Kidney epithelial cell (primary cell): Measurements from ENCODE around the gene KCNT2. TPM values are rescaled to one million over a fixed set of nuclear protein-coding genes. Genes with fewer than 3 reads are reported as not detected.

Experiments used
- DNase-seq: peaks from one replicate; pipeline ENCODE4 v3.0.0-alpha.2; 2010; ENCODE audit warnings: low read depth
- H3K27me3 ChIP-seq: 2 replicates; pipeline ENCODE4 v1.6.0; 2011; ENCODE audit warnings: low read length; ENCODE audit not compliant: control insufficient read depth, insufficient read depth
- H3K36me3 ChIP-seq: 2 replicates; pipeline ENCODE4 v1.5.1; 2011; ENCODE audit warnings: low read length; ENCODE audit not compliant: control insufficient read depth, insufficient read depth
- H3K4me3 ChIP-seq: 2 replicates; pipeline ENCODE4 v1.5.1; 2011; ENCODE audit warnings: low read depth, mild to moderate bottlenecking, control low read depth, low read length
- CTCF ChIP-seq: IDR thresholded peaks from 2 replicates; pipeline ENCODE4 v1.5.1; 2011; ENCODE audit warnings: mild to moderate bottlenecking, moderate library complexity, low read length, control low read depth, inconsistent platforms; ENCODE audit not compliant: insufficient read depth, poor library complexity, severe bottlenecking
- total RNA-seq: library from RNA; depleted of rRNA; stranded (reverse); fragments of >200 nt; gene quantifications from 2 replicates; pipeline ENCODE4 v1.2.3, GENCODE V29; 2015

KCNT2 gene
- total RNA-seq, 1 donor from 2014 or later, result 1.8 TPM

DNA sequence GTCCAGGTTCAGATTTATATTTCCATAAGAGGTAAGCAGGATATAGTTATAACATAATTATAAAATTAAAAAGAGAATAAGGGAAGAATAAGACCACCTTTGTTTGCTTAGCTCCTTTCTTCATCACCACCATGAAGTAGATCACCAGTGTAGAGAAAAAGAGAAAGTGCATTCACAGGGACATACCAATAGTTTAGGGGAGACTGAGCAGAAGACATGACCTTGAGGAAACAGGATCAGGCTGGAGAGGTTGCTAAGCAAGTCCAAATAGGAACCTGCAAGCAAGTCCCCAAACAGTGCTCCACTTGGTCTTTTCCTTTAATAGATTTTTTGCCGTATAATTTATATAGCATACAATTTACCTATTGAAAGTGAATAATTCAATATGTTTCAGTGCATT is 63.0 kb downstream of the KCNT2 start:
- H3K4me3 ChIP-seq, result no peak overlapping the region
- no peaks in the 10 kb centered on the region for H3K36me3 ChIP-seq
- no peak for DNase-seq
- H3K27me3 ChIP-seq, result no peaks in the 10 kb centered on the region
- no peak for TF ChIP-seq CTCF

- TF ChIP-seq CTCF, result no peak
- Histone ChIP-seq H3K4me3 (no peak overlapping the region), H3K27me3 (no peaks in the 10 kb centered on the region), H3K36me3 (no peaks in the 10 kb centered on the region)
- DNase-seq, result no peak
Measured at GRCh38 chr1:196544617-196545016, 63.6 kb downstream of the KCNT2 start.

- H3K27me3 ChIP-seq, result no peaks in the 10 kb centered on the region
- H3K4me3 ChIP-seq, result no peak overlapping the region
- TF ChIP-seq CTCF, result no peak
- DNase-seq, result no peak
- H3K36me3 ChIP-seq, result no peaks in the 10 kb centered on the region
Measured at GRCh38 chr1:196543833-196544232, 64.4 kb downstream of the KCNT2 start.

GRCh38 chr1:196538473-196538872 is 69.8 kb downstream of the KCNT2 start:
- no peak for DNase-seq
- no peak for TF ChIP-seq CTCF
- Histone ChIP-seq H3K27me3 (no peaks in the 10 kb centered on the region), H3K4me3 (no peak overlapping the region), H3K36me3 (no peaks in the 10 kb centered on the region)

GRCh38 chr1:196535727-196536126 is 72.5 kb downstream of the KCNT2 start:
- no peak for DNase-seq

More at GRCh38 chr1:196535727-196536126, 72.5 kb downstream of the KCNT2 start:
- TF ChIP-seq CTCF, result no peak
- H3K27me3 ChIP-seq, result no peaks in the 10 kb centered on the region
- H3K4me3 ChIP-seq, result no peak overlapping the region
- H3K36me3 ChIP-seq, result no peaks in the 10 kb centered on the region
